B cell (primary cell): ENCODE data around the gene ZNF346. TPM values are rescaled to one million over a fixed set of nuclear protein-coding genes. Genes with fewer than 3 reads are reported as not detected.

ENCODE experiments used
- ATAC-seq: fragments of 200-7000 bp; cut with Tn5 transposase; one replicate; pipeline ENCODE4 v1.10.0; 2021; ENCODE audit warnings: low read depth, mild to moderate bottlenecking, moderate number of reproducible peaks, moderate library complexity
- CTCF ChIA-PET: fragments of 350-600 bp; sonication (Branson Sonifier 250); formaldehyde crosslinking; loops from one replicate; lab custom pipeline; 2021; ENCODE audit warnings: antibody characterized with exemption, inconsistent platforms; lab: Charles Lee
- POLR2A ChIA-PET: fragments of 350-600 bp; sonication (Branson Sonifier 250); formaldehyde crosslinking; loops from one replicate; lab custom pipeline; 2021; ENCODE audit warnings: antibody characterized with exemption; lab: Charles Lee
- DNase-seq: peaks from one replicate; pipeline ENCODE4 v3.0.0; 2013
- H2AFZ ChIP-seq: 2 replicates; pipeline ENCODE4 v1.6.1; 2012; ENCODE audit warnings: mild to moderate bottlenecking, low read depth, low read length; ENCODE audit not compliant: insufficient read depth, poor library complexity, severe bottlenecking
- H3K27ac ChIP-seq, 2 donors: 1 replicate in 1 of 2; 2 replicates in 1 of 2; pipeline ENCODE4 v1.5.1; 2012 to 2013; ENCODE audit warnings: low read length in 2 of 2, mild to moderate bottlenecking in 2 of 2, moderate library complexity in 1 of 2
- H3K27me3 ChIP-seq, 4 experiments: fragments of 200-600 bp in 1 of 4; sonication (generic) in 1 of 4; replicated peaks in 1 of 4; 1 replicate in 2 of 4; 2 replicates in 2 of 4; pipeline versions ENCODE4 v1.6.1 to v1.7.0; 2013 to 2016; ENCODE audit warnings: low read length in 3 of 4, mild to moderate bottlenecking in 2 of 4, mixed read lengths in 1 of 4, moderate library complexity in 1 of 4; ENCODE audit not compliant: insufficient read depth in 4 of 4, control insufficient read depth in 3 of 4; ENCODE audit errors: control extremely low read depth in 1 of 4
- H3K36me3 ChIP-seq, 2 experiments: replicated peaks in 1 of 2; 1 replicate in 1 of 2; 2 replicates in 1 of 2; pipeline versions ENCODE4 v1.6.1 to v1.7.1; 2013; ENCODE audit warnings: low read length in 1 of 2; ENCODE audit not compliant: insufficient read depth in 2 of 2, control insufficient read depth in 1 of 2; ENCODE audit errors: control extremely low read depth in 1 of 2, extremely low read depth in 1 of 2
- H3K4me1 ChIP-seq, 2 donors: fragments of 200-600 bp in 1 of 2; sonication (generic) in 1 of 2; 1 replicate in 1 of 2; 2 replicates in 1 of 2; pipeline versions ENCODE4 v1.5.1 to v1.6.1; 2013 to 2017; ENCODE audit warnings: low read length in 2 of 2; ENCODE audit not compliant: control insufficient read depth in 2 of 2, insufficient read depth in 2 of 2
- H3K4me2 ChIP-seq: replicated peaks from 2 replicates; pipeline ENCODE3; 2012; ENCODE audit warnings: mild to moderate bottlenecking, low read depth, low read length; ENCODE audit not compliant: poor library complexity, severe bottlenecking
- H3K4me3 ChIP-seq, 5 experiments: fragments of 200-600 bp in 1 of 5; sonication (generic) in 1 of 5; 1 replicate in 3 of 5; 2 replicates in 2 of 5; pipeline versions ENCODE4 v1.5.1 to v1.7.0; 2011 to 2016; ENCODE audit warnings: low read length in 4 of 5, mild to moderate bottlenecking in 4 of 5, low read depth in 2 of 5, control low read depth in 1 of 5, moderate library complexity in 1 of 5; ENCODE audit not compliant: insufficient read depth in 1 of 5; ENCODE audit errors: control extremely low read depth in 1 of 5, extremely low read depth in 1 of 5
- H3K79me2 ChIP-seq: fragments of 200-600 bp; sonication (generic); one replicate; pipeline ENCODE4 v1.6.0; 2016; ENCODE audit warnings: low read length; ENCODE audit not compliant: control insufficient read depth, insufficient read depth
- H3K9ac ChIP-seq: fragments of 200-600 bp; sonication (generic); 2 replicates; pipeline ENCODE4 v1.6.1; 2017; ENCODE audit warnings: mild to moderate bottlenecking, low read length, moderate library complexity
- H3K9me3 ChIP-seq, 3 donors: one replicate each; pipeline versions ENCODE4 v1.6.1 to v1.7.1; 2013; ENCODE audit warnings: low read length in 2 of 3; ENCODE audit not compliant: control insufficient read depth in 2 of 3, insufficient read depth in 1 of 3; ENCODE audit errors: control extremely low read depth in 1 of 3
- H4K20me1 ChIP-seq: 2 replicates; pipeline ENCODE4 v1.6.0; 2012; ENCODE audit warnings: mild to moderate bottlenecking, low read length; ENCODE audit not compliant: insufficient read depth, control insufficient read depth, poor library complexity, severe bottlenecking
- H3K27ac Mint-ChIP-seq: one replicate; pipeline ENCODE4 v1.8.0; 2021; ENCODE audit warnings: mixed read lengths
- H3K27me3 Mint-ChIP-seq: one replicate; pipeline ENCODE4 v1.8.0; 2021; ENCODE audit warnings: mixed read lengths
- H3K4me1 Mint-ChIP-seq: one replicate; pipeline ENCODE4 v1.8.0; 2021; ENCODE audit warnings: mixed read lengths
- H3K4me3 Mint-ChIP-seq: one replicate; pipeline ENCODE4 v1.8.0; 2021; ENCODE audit warnings: mixed read lengths
- H3K9me3 Mint-ChIP-seq: one replicate; pipeline ENCODE4 v1.8.0; 2022; ENCODE audit warnings: mixed read lengths; ENCODE audit not compliant: insufficient read depth
- CTCF ChIP-seq: fragments of 200-600 bp; IDR thresholded peaks from one replicate; pipeline ENCODE4 v1.8.0; 2022; ENCODE audit warnings: antibody characterized with exemption, mild to moderate bottlenecking
- EZH2 ChIP-seq: IDR thresholded peaks from 2 replicates; pipeline ENCODE4 v1.6.1; 2012; ENCODE audit warnings: borderline replicate concordance, low read depth, mild to moderate bottlenecking, moderate library complexity, low read length; ENCODE audit not compliant: insufficient read depth, poor library complexity, severe bottlenecking
- WGBS: methylation state at CpG from one replicate; pipeline ENCODE4 v1.1.5; 2013; ENCODE audit warnings: missing lambda C conversion rate; ENCODE audit not compliant: insufficient coverage; 5-methylcytosine and 5-hydroxymethylcytosine counted together
- intact Hi-C: fragments of 100-400 bp; cut with micrococcal nuclease; formaldehyde crosslinking; loops from one replicate; pipeline ENCODE4 v1.10.0; 2022
- polyA minus RNA-seq: library from RNA; depleted of rRNA, polyadenylated mRNA; stranded (reverse); fragments of >200 nt; gene quantifications from 2 replicates; pipeline ENCODE4 v1.2.3, GENCODE V29; 2012
- polyA plus RNA-seq: library from polyadenylated mRNA; depleted of rRNA; stranded (reverse); fragments of >200 nt; gene quantifications from 2 replicates; pipeline ENCODE4 v1.2.3, GENCODE V29; 2012
- total RNA-seq, 2 donors: library from RNA; stranded (reverse); fragments of 120-200 nt in 1 of 2; gene quantifications; 1 replicate in 1 of 2; 2 replicates in 1 of 2; pipeline versions ENCODE4 v1.2.3 to v1.2.4, GENCODE V29; 2013 to 2022

Gene ZNF346
- total RNA-seq (38.4 and 47.1 TPM in 2 replicates), polyA plus RNA-seq (14.1 and 20.2 TPM in 2 replicates), polyA minus RNA-seq (26.1 and 26.4 TPM in 2 replicates)
- 19.8 TPM for total RNA-seq (2013)

GRCh38 chr5:177022386-177023302 is at the start of gene ZNF346:
TSS of gene ZNF346 (plus strand) at chr5:177022696. CDS start at chr5:177022739, 43 bp downstream.
- no peaks in the 10 kb centered on the region for H3K27me3 Mint-ChIP-seq
- Histone ChIP-seq H3K4me3 (peak within 1 kb of the TSS; percentile 69 to 96 (median 96)), H4K20me1 (no peaks in the 10 kb centered on the region), H3K9me3 (no peaks in the 10 kb centered on the region), H3K4me2 (peak within 1 kb of the TSS; percentile 97), H2AFZ (peak within 1 kb of the TSS; percentile 98), H3K4me1 (peaks cover 15 to 17% of the 10 kb centered on the region in 2 donors), H3K27me3 (no peaks in the 10 kb centered on the region), H3K36me3 (peaks cover 0 to 5% of the 10 kb centered on the region in 2 experiments), H3K79me2 (peaks cover 59% of the 10 kb centered on the region), H3K9ac (peak within 1 kb of the TSS; percentile 98), H3K27ac (peak within 1 kb of the TSS; percentile 66 to 92)
- ChIA-PET CTCF (interaction anchor here (0.6 to 2.0 kb wide), 10 partner anchors 11 to 489 kb away, joined by 3 to 8 read pairs (median 3); no protein-coding TSS in a partner anchor), POLR2A (interaction anchor here (1.0 to 1.5 kb wide), 2 partner anchors 16 to 36 kb away, joined by 3 to 6 read pairs; partner anchors contain the start of gene UIMC1)
- TF ChIP-seq EZH2 = no peak
- TF ChIP-seq CTCF = peak; percentile 44
- intact Hi-C loops = loop anchor here (1.0 to 2.0 kb wide), 5 partner anchors 16 to 94 kb away; partner anchors contain the start of gene UIMC1
- WGBS = under 1% methylated on average over 75 of the region's 77 CpGs
- peak within 1 kb of the TSS; percentile 98 for H3K4me3 Mint-ChIP-seq
- peaks cover 38% of the 10 kb centered on the region for H3K4me1 Mint-ChIP-seq
- H3K27ac Mint-ChIP-seq = peak within 1 kb of the TSS; percentile 96
- peak; percentile 95 for DNase-seq
- ATAC-seq = peak; percentile 98
- no peaks in the 10 kb centered on the region for H3K9me3 Mint-ChIP-seq
